NCI-H1694 treated with DMSO at 0.1 percent for 48 hours (cell line): ENCODE measurements around the gene IGFLR1.
A peak's percentile ranks its signal among the peaks of the same experiment; 100 is the strongest.
"Not testable (repeated sequence)": the region's sequence is repeated elsewhere in the genome, so short reads cannot be mapped to it uniquely, and the experiment has no call there.

Source experiments
- DNase-seq: peaks from one replicate; lab custom pipeline; 2025; lab: John Stamatoyannopoulos, UW

IGFLR1 gene

GRCh38 chr19:35704218-35704617, 38.0 kb downstream of the IGFLR1 start, which contains the start of gene ZBTB32:
TSS of gene ZBTB32 (plus strand) at chr19:35704558. CDS start at chr19:35714627, 10,069 bp downstream.
- no peak for DNase-seq

- DNase-seq: no peak
These were observed 38.9 kb downstream of the IGFLR1 start for GRCh38 chr19:35703343-35703742.

- peak; percentile 99 for DNase-seq
These were observed 39.8 kb downstream of the IGFLR1 start for GRCh38 chr19:35702223-35703012.

GRCh38 chr19:35696835-35697234, 45.4 kb downstream of the IGFLR1 start:
- no peak for DNase-seq

- no peak for DNase-seq
These were observed 46.3 kb downstream of the IGFLR1 start for GRCh38 chr19:35695895-35696422.

GRCh38 chr19:35693835-35694599, 48.2 kb downstream of the IGFLR1 start:
- DNase-seq: peak; percentile 82

GRCh38 chr19:35693422-35693821, 48.8 kb downstream of the IGFLR1 start:
- DNase-seq: no peak

- DNase-seq: no peak
These were observed 50.2 kb downstream of the IGFLR1 start for GRCh38 chr19:35692010-35692409.

GRCh38 chr19:35691106-35691505, 51.1 kb downstream of the IGFLR1 start:
- not testable (repeated sequence) for DNase-seq

GRCh38 chr19:35689836-35690235, 52.4 kb downstream of the IGFLR1 start:
- DNase-seq: no peak
